Measurements from ENCODE around the gene PTBP3.

DNA sequence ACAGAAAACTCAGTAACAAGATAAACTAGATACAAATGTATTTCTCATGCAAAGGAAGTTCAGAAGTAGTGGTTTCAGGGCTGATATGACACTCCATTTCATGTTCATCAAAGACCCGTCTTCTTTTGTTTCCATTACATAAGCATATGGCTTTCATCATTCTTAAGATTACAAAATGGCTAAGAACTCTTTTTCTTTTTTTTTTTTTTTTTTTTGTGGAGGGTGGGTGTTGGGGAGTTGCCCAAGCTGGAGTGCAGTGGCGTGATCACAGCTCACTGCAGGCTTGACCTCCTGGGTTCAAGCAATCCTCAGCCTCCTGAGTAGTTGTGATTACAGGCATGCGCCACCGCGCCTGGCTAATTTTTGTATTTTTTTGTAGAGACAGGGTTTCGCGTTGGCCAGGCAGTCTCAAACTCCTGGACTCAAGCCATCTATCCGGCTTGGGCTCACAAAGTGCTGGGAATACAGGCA, 22.0 kb upstream of the PTBP3 start:
- TF ChIP-seq EZH2 (IDR thresholded peaks at IDR 0.05; ENCODE audit: insufficient read depth, poor library complexity, severe bottlenecking) (no peak), EZH2phosphoT487 (IDR thresholded peaks at IDR 0.05; ENCODE audit: insufficient read depth, low read depth) (no peak)
